DMS79 treated with DMSO at 0.1 percent for 48 hours (cell line): Measurements from ENCODE around the gene FRMD5.
"Not testable (repeated sequence)": the region's sequence is repeated elsewhere in the genome, so short reads cannot be mapped to it uniquely, and the experiment has no call there.

Experiments
- DNase-seq: peaks from one replicate; lab custom pipeline; 2025; lab: John Stamatoyannopoulos, UW

FRMD5 gene

GRCh38 chr15:43831519-43832052 is 363.5 kb downstream of the FRMD5 start:
- DNase-seq: not testable (repeated sequence)

GRCh38 chr15:43830691-43831275 is 364.3 kb downstream of the FRMD5 start:
- DNase-seq: not testable (repeated sequence)

- not testable (repeated sequence) for DNase-seq
These were observed 365.0 kb downstream of the FRMD5 start for GRCh38 chr15:43829951-43830540.

- DNase-seq: no peak
These were observed 366.9 kb downstream of the FRMD5 start for GRCh38 chr15:43828061-43828657.

GRCh38 chr15:43826508-43827341 is 368.3 kb downstream of the FRMD5 start, which contains the start of gene WDR76:
TSS of gene WDR76 (plus strand) at chr15:43827002. CDS start at chr15:43827033, 31 bp downstream.
- peak; percentile 64 for DNase-seq

GRCh38 chr15:43826029-43826507 is 369.0 kb downstream of the FRMD5 start:
- no peak for DNase-seq

- not testable (repeated sequence) for DNase-seq
These were observed 369.8 kb downstream of the FRMD5 start for GRCh38 chr15:43825305-43825704.

GRCh38 chr15:43824302-43825246 is 370.5 kb downstream of the FRMD5 start, which contains the start of gene MFAP1:
TSS of gene MFAP1 (minus strand) at chr15:43824690. CDS start at chr15:43824569, 121 bp downstream.
- peak; percentile 87 for DNase-seq

GRCh38 chr15:43821505-43821904 is 373.6 kb downstream of the FRMD5 start:
- DNase-seq: no peak
